K562 (cell line): Measurements from ENCODE around the gene HNRNPF.

ENCODE experiments used
- CHD2 ChIP-seq: IDR thresholded peaks from 2 replicates; pipeline ENCODE4 v1.6.1; 2011; ENCODE audit warnings: low read depth, low read length
- SUPT5H ChIP-seq: fragments of 450-650 bp; IDR thresholded peaks from 2 replicates; pipeline ENCODE4 v1.6.1; 2016
- TFAP4 ChIP-seq: sonication (generic); formaldehyde crosslinking; IDR thresholded peaks from 2 replicates; pipeline ENCODE4 v1.8.0; 2022; ENCODE audit warnings: missing genetic modification reagents, mild to moderate bottlenecking, moderate library complexity, borderline replicate concordance

GRCh38 chr10:43380610-43381222, 28.3 kb downstream of the HNRNPF start:
- TF ChIP-seq TFAP4 (CRISPR knock-in tag) (no peak), SUPT5H (no peak), CHD2 (no peak)
